Measurements from ENCODE around the gene CELF5.

- TF ChIP-seq TCF12 (IDR thresholded peaks at IDR 0.05; ENCODE audit: low read depth) (no peak), CREB1 (IDR thresholded peaks at IDR 0.05; ENCODE audit: low read depth) (no peak), TEAD4 (IDR thresholded peaks at IDR 0.05) (no peak), TAF1 (IDR thresholded peaks at IDR 0.05; ENCODE audit: low read depth) (no peak)
These were observed 91.7 kb downstream of the CELF5 start for GRCh38 chr19:3316132-3316648.

All from Ishikawa (cell line).